ENCODE results near the gene EXOSC7.

DNA sequence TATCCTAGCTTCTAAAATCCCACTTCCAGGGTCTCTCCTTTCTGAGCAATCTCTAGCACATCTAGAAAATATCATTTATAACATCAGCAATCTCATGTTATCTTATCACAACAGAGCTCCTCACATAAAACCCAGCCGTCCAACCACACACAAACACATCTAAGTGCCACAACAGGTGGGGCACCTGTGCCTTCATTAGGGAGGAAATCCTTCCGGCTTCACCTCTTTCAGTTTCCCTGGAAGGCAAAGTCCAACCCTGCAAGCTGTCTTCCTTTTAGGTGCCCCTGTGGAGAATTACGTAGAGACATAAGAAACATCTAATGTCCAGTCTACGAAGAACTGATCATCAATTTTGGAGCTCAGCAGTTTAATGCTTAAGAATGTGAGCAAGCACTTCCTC lies 1.6 kb upstream of the EXOSC7 start:
- TF ChIP-seq, protein P1, sequence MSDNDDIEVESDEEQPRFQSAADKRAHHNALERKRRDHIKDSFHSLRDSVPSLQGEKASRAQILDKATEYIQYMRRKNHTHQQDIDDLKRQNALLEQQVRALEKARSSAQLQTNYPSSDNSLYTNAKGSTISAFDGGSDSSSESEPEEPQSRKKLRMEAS (IDR thresholded peaks at IDR 0.05; ENCODE audit: insufficient read depth, insufficient read length): no peak
- TF ChIP-seq POLR2A (IDR thresholded peaks at IDR 0.05; ENCODE audit: low read depth, low read length): no peak

All from endothelial cell of umbilical vein (primary cell).